ENCODE data around the gene PRR20G. TPM values are rescaled to one million over a fixed set of nuclear protein-coding genes. Genes with fewer than 3 reads are reported as not detected.
A peak's percentile ranks its signal among the peaks of the same experiment; 100 is the strongest.
"Not testable (repeated sequence)": the region's sequence is repeated elsewhere in the genome, so short reads cannot be mapped to it uniquely, and the experiment has no call there.

Gene PRR20G
- polyA plus RNA-seq, 1 donor: not detected

DNA sequence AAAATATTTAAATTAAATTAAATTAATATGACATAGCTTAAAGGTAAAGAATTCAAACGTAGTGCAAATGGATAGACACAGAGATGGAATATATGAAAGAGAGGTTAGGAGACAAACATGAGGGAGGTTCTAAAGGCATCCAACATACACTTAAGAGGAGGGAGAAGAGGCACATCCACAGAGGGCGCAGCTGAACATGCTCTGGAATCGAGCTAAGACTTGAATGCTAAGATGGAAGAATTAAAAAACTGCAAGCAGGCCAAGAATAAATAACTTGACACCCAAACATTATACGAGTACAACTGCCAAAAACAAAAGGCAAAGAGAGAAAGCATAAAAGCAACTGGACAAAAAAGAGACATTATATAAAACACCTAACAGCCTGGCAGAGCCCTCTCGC, 9.1 kb upstream of the PRR20G start:
- DNase-seq: no peak

DNA sequence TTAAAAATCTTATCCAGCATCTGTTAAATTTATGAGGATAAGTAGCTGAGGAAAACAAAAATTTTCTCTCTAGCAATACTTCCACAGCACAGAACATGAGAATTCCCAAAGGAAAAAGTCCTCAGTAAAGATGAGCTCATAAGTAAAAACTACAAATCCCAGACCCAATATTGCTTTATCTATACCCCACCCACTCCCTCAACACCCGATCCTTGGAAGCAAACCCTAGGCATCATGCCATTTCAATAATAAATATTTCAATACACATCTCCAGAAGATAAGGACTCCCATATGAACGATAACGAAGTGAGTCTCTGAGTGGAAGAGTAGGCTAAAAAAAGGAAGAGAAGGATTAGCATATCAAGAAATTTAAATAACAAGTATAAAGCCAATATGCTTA, 8.3 kb upstream of the PRR20G start:
- DNase-seq: no peak

DNA sequence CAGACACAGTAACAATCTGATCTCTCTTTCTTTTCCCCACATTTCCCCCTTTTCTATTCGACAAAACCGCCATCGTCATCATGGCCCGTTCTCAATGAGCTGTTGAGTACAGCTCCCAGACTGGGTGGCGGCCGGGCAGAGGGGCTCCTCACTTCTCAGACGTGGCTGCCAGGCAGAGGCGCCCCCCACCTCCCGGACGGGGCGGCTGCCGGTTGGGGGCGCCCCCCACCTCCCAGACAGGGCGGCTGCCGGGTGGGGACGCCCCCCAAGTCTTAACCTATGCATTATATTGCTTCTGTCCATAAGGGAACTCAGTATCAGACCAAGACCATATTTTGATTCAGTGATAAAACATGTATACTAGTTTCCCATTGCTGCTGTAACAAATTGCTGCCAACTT, 5.8 kb upstream of the PRR20G start:
- not testable (repeated sequence) for DNase-seq

DNA sequence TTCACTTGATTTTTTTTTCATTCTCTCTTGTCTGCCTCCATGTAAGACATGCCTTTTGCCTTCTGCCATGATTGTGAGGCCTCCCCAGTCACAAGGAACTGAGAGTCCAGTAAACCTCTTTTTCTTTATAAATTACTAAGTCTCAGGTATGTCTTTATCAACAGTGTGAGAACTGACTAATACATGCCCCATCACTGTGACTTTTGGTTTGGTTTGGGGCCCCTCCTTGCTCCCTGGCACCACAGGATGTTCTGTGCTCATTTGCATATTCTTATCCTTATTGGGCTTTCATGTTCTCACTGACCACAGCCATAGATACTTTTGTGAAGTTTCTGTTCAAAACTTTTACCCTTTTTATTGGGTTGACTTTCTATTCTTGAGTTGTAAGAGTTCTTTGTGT, 3.8 kb upstream of the PRR20G start:
- no peak for DNase-seq

DNA sequence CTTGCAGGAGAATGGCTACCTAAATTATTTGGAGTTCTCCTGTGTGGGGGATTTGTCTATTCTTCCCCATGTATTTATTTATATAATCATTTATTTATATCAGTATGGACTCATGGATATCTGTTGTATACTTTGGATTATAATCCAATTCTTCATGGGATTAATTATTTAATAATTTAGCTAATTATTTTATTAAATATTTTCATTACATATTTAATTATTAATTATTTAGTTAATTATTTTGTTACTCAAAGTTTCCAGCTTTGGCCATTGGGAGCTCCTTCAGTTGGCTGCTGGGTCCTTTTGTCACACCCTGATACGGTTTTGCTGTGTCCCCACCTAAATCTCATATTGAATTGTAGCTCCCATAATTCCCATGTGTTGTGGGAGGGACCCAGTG, 3.3 kb upstream of the PRR20G start:
- DNase-seq: no peak

DNA sequence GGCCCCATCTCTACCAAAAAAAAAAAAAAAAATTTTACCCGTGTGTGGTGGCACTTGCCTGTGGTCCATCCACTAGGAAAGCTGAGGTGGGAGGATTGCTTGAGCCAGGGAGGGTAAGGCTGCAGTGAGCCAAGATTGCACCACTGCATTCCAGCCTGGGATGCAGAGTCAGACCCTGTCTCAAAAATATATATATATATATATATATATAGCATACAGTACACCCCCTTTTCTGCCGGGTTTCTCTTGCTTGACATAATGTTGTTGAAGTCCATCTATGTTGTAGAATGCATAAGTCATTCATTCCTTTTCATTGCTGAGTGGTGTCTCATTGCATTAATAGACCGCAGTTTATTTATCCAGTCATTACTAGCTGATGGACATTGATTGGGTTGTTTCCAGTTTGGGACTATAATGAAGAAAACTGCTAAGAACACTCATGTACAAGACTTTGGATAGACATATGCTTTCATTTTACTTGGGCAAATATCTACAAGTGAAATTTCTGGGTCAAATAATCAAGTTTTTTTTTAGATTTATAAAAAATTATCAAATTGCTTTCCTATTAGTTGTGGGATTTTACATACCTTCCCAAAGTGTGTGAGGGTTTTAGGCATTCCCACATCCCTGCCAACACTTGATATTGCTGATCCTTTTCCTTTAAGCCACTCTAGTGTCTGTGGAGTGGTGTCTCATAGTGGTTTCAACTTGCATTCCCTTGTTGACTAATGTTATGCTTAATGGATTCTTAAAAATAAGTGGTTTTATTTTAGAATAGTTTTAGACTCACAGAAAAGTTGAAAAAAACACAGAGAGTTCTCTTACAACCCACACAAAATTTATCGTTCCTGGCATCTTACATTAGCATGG, 2.1 kb upstream of the PRR20G start:
- DNase-seq: no peak

DNA sequence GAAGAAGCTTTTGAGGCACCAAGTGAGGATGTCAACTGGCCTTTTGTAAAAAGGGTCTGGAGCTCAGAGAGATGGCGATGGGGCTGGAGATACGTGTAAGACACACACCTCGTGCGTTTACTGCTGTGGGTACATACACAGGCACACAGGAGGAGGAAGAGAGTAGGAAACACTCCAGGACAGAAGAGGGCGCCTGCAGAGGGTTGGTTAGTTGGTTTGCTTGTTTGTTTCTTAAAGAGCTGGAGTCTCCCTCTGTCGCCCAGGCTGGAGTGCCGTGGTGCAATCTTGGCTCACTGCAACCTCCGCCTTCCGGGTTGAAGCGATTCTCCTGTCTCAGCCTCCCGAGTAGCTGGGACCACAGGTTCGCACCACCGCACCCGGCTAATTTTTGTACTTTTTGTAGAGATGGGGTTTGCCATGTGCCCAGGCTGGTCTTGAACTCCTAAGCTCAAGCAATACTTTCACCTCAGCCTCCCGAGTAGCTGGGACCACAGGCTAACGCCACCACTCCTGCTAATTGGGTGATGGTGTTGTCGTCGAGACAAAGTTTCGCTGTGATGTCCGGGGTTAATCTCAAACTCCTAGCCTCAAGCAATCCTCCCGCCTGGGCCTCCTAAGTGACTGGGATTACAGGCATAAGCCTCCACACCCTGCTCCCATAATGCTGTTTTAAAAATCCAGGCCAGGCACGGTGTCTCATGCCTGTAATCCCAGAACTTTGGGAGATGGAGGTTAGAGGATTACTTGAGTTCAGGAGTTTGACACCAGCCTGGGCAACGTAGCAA, 1.3 kb upstream of the PRR20G start:
- DNase-seq: no peak

DNA sequence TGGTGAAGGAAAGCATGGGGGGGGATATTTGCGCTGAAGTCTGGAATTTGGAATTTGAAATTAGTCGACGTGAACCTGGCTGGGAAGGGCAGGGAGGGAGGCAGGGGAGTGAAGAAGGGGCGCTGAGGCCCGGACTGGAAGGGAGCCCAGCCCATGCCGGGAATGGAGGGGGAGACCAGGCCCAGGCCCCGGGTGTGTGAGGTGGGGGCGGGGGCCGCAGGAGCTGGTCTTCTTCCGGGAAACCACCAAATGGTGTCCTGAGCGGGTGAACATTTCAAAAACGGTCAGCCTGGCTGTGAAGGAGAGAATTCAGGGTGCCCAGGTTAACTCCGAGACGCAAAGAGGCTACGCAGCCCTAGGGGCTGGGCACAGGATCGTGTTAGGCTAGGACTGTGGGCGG, 497 bp upstream of the PRR20G start:
- no peak for DNase-seq

DNA sequence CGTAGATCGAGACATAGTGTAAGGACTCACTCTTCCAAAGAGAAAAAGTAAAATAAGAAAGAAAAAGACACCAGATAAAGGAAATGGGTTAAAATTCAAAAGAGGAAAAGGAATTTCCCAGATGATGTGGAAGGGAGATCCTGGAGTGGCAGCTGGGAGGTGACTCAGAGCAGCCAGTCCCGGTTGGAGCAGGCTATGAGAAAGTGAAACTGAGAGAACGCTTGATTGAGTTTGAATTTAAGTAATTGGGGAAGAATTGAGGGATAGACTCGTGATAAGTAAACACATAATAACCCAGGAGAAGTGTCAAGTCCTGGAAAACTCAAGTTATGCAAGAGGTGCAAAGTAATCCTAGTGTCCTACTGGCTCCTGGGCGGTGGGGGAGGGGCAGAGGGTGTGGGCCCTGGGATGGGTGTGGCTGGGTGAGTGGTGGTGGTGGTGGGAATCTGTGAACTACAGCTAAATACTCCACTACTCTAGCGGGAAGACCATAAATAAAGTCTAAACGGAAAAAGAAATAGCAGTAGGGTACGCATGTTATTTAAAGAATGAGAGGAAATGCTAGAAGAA, 1.2 kb downstream of the PRR20G start:
- DNase-seq: no peak

DNA sequence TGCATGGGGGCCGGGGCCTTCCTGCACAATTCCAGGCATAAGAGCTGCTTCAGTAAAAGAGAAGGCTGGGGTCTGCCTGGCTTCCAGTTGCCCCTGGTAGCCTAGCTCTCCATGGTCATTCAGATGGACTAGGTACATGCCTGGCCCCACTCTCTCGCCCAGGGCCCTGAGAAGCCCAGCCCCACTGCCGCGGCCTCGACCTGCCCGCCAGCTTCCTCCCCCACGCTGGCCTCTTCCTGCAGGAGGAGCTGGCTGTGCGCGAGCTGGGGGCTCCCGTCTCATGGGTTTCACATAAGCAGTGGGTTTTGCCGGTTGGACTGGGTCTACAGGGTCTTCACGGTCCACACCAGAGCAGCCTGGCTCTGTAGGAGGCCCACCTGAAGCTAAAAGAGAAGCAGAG, 3.6 kb downstream of the PRR20G start:
- no peak for DNase-seq

DNA sequence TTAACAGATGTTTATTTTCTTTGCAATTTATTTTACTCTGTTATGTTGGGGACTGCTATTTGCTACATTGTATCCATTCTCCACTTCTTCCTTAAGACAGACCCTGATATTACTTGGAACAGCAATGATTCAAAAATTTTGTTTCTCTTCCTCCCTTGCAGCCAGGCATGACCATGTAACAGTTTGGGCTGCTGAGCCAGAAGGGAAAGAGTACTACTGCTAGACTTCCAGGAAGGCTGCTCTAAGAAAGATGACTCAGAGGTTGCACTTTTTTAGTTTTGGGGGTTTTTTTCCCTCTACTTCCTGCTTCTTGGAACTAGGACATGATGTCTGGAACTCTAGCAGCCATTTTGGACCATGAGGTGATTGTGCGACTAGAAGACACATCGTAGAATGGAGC, 10.3 kb downstream of the PRR20G start:
- DNase-seq: peak; percentile 51

DNA sequence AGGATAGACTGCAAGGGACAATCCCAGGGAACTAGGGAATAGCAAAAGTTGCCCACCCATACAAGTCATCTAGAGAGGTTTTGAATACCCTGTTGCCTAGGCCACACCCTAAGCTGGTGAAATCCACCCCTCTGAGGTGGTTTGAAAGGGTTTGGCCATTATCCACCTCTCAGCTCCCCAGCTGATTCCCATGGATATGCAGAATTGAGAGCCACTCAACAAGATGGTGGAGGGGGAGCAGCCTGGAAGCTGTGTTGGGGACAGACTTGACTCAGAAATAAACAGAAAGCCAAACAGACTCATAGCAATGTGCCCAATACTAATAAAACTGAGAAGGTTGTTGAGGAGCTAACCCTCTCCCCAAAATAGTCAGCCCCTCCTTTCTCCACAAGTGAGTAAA, 10.9 kb downstream of the PRR20G start:
- no peak for DNase-seq

DNA sequence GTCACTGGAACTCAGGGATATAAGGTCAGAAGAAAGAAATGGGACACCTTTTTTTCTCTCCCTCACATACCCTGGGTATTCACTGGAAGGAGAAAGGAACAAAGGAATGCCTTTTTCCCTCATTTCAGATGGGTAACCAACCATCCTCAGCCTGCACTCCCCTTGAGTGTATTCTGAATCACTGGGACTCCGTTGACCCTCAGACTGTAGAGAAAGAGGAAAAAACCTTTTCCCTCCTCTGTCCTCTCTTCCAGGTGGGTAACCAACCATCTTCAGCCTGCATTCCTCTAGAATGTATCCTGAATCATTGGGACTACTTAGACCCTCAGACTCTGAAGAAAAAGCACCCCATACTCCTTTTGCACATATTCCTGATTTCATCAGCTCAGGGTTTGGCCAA, 11.4 kb downstream of the PRR20G start:
- DNase-seq: no peak

DNA sequence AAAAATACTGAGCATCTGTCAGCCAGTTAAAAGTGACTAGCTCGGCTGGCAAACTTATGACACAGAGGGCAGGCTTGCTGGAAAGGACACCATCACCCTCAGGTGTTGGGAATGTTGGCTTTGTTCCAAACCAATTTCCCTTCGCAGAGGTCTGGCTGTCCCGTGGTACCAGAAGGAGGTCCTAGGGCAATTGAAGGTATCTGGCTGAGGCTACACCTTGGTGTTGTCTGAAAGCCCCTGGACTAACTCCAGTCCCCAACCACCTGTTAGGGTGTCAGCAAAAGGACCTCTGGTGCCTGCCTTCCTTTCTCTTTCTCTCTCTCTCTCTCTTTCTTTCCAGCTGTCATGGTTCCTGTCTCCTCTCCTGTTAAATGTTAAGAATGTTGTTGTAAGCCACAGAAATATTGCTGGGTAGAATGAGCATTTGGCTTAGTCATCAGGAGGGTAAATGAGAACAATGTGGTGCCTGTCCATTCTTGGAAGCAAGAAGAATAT, 12.5 kb downstream of the PRR20G start:
- no peak for DNase-seq

DNA sequence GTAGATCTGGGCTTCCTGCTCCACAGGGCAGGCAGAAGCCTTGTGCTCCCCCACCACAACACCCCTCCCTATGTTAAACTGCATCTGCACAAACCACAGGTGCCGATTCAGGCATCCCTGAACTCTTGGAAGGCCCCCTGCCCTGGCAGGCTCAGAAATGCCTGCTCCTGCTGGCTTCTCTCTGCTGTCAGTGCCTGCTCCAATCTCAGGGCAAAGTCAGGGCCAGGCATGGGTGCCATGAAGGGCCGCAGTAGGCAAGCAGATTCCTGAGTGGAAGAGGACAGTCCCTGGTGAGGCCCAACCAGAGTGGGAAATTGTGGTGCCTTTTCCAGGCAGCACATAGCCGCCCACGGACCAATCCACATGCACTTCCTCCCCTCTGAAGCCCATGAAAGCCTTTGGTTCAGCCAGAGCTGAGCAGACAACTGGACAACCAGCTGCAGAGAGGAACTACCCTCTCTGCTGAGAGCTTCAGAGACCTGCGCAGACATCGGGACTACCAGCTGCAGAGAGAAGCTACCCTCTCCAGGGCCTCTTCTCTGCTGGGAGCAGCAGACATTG, 13.6 kb downstream of the PRR20G start:
- no peak for DNase-seq

DNA sequence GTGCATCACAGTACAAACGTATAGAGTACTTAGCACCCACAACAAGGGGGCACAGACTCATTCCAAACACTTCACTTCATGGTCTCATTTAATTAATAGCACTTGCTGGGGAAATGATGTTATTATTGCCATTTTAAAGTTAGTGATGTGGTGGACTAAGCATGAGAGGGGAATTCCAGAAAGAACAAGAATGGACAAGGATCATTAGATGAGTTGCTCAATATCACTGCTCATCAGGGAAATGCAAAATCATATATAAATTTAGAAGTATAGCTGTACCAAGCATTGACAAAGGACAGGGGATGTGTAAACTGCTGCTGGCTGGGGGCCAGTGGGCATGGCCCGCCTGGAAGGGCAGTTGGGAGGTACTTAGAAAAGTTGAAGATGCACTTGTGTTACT, 14.6 kb downstream of the PRR20G start:
- no peak for DNase-seq

DNA sequence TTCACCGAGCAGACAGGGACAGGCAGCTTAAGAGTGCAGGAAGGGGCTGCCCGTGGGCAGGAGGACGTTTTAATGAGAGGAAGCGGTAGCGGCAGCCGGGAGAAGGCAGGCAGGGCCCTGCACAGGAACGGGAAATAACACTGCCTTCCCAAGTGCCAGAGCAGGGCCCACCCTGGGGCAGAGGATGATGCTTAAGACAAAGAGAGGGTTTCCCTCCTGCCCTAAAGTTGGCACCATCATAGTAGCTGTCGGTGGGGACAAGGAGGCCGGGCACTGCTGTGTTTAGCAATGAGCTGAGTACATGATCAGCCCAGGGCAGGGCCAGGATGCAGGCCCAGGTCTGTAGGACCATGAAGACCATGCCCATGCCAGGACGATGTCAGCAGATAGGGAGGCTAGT, 21.7 kb downstream of the PRR20G start:
- DNase-seq: no peak

DNA sequence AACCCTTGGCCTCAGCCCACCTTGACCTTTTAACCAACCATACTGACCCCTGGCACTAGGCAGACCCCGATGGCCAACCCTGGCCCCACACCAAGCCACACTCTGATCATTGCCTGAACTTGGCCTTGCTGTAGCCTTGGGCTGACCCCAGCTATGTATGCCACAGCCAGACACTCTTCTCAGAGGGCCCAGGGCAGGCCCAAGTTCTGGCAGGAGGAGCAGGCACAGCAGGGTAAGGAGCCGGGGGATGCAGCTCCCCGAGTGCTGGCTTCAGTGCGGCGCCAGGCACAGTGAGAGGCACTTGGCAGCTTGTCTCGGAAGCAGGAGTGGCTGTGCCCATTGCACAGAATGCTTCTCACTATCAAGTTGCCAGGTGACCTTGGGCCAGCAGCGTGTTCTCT, 22.3 kb downstream of the PRR20G start:
- DNase-seq: no peak

DNA sequence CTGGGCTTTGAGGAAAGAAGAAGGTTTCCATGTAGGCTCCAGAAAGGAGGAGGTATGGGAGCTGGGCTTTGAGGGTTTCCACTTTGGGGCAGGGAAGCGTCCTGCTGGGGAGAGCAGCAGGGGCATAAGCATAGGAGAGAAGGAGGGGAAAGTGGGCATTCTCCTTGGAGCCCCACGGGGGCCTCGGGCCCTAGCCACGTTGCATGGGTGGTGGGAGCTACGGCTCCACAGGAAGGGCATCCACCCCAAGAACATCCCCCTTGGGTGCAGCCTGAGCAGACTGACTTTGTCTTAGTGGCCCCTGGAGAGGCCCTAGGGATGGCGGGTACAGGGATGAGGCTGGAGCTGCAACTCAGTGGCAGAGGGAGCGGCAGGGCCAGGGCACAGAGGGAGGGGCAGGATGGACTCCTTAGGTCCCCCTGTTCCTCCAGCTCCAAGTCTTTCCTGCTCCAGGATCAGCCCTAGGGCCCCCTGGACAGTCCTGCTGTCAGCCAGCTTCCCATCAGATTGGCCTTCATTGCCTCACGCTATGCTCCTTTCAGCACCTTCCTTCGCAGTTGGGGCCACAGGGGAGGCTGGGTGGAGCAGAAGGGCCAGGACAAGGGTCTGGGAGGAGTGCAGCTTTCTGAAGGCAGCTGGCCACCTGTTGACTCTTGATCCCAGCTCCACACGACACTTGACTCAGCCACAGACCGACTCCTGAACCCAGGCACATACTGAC, 22.9 kb downstream of the PRR20G start:
- no peak for DNase-seq

DNA sequence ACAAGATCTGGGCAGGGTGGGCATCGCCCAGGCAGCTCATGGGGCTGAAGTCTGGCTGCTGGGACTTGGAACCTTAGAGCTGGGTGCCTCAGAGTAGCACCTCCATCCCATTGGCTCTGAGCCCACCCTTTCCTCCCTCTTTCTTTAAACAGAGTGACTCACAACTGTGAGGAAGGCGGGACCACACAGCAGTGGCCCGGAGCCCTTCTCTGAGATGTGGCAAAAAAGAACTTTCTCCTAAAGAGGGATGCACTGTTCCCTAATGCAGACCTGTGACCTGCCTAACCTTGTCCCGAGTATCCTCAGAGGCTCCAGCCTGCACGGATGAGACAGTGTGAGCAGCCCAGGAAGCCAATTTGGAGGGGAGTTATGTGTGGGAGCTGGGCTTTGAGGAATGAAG, 23.6 kb downstream of the PRR20G start:
- no peak for DNase-seq

DNA sequence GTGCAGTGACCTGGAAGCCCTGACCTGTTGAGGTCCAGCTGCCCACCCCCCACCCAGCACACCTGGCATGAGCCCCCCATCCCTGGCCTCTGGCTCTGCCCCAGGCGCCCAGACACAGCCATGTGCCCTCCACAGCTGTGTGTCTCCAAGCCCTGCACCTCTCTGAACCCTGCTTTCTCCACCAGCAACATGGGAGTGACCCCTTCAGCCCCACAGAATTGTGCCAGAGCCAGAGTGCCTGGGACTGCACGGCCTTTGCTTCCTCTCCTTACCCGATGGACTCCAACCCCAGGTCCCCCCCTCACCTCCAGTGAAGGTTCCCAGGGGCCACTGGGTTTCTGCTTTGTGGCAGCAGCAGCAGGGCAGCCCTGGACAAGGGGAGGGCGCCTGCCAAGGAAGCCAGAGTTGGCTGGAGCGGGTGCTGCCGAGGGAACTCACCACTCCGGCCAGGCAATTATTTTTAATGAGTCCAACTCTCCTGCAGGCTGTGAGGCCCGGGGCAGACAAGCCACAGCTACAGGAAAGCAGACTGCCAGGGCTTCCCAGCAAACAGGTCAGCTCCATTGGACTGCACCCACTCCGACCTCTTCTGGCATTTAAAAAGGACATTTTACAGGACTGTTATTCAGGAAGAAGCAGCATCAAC, 24.1 kb downstream of the PRR20G start:
- DNase-seq: no peak

DNA sequence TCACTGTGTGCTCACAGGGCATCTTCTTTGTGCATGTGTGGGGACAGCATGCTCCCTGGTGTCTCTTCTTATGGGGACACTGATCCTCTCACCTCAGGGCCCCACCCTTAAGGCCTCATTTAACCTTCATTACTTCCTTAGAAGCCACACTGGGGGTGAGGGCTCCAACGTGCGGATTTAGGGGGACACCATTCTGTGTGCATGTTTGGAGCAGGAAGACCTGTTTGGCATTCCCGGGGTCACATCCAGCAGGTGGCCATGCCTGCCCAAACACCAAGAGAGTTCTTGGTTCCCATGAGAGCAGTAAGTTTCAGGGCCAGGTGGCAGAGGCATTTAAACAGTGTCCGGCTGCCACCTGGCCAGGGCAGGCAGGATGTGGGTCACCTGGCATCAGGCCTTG, 24.8 kb downstream of the PRR20G start:
- DNase-seq: no peak

All from hindlimb muscle (tissue), 1 donor.